IMR-90 (cell line): ENCODE results near the gene KBTBD12. TPM values are rescaled to one million over a fixed set of nuclear protein-coding genes. Genes with fewer than 3 reads are reported as not detected.
A peak's percentile ranks its signal among the peaks of the same experiment; 100 is the strongest.

Source experiments
- ATAC-seq: fragments of 200-7000 bp; cut with Tn5 transposase; 2 replicates; pipeline ENCODE4 v1.9.1; 2020; ENCODE audit warnings: low read depth, mild to moderate bottlenecking, moderate library complexity
- BruUV-seq: library from RNA; stranded (reverse); fragments of 400-500 nt; replicated peaks from 2 replicates; lab custom pipeline; 2021; lab: Mats Ljungman, UMichigan
- CTCF ChIA-PET: fragments of 300-600 bp; formaldehyde crosslinking; extraction: SDS; loops from one replicate; lab custom pipeline; 2021; ENCODE audit warnings: antibody characterized with exemption; lab: Yijun Ruan, JAX
- POLR2A ChIA-PET: fragments of 300-600 bp; sonication (Branson Sonifier 250); formaldehyde crosslinking; loops from one replicate; lab custom pipeline; 2022; ENCODE audit warnings: antibody characterized with exemption; ENCODE audit not compliant: unreplicated experiment; lab: Charles Lee
- DNase-seq: peaks from one replicate; pipeline ENCODE4 v3.0.0; 2013
- H2AFZ ChIP-seq: replicated peaks from 2 replicates; pipeline ENCODE3; 2013; ENCODE audit warnings: low read length, mild to moderate bottlenecking; ENCODE audit not compliant: poor library complexity
- H2AK5ac ChIP-seq: 2 replicates; pipeline ENCODE4 v1.6.1; 2013; ENCODE audit warnings: low read depth, low read length, inconsistent platforms
- H2AK9ac ChIP-seq: replicated peaks from 2 replicates; pipeline ENCODE3; 2013; ENCODE audit warnings: mild to moderate bottlenecking, low read depth, low read length, moderate library complexity; ENCODE audit not compliant: poor library complexity
- H2BK120ac ChIP-seq: 2 replicates; pipeline ENCODE4 v1.6.1; 2013; ENCODE audit warnings: low read depth, low read length, inconsistent platforms
- H2BK15ac ChIP-seq: 3 replicates; pipeline ENCODE4 v1.6.1; 2013; ENCODE audit warnings: low read depth, low read length, inconsistent platforms
- H2BK20ac ChIP-seq: 2 replicates; pipeline ENCODE4 v1.6.1; 2013; ENCODE audit warnings: low read depth, mild to moderate bottlenecking, inconsistent platforms, low read length, moderate library complexity
- H2BK5ac ChIP-seq: 2 replicates; pipeline ENCODE4 v1.6.1; 2013; ENCODE audit warnings: mild to moderate bottlenecking, low read depth, low read length, inconsistent platforms; ENCODE audit not compliant: poor library complexity, severe bottlenecking
- H3K14ac ChIP-seq: replicated peaks from 2 replicates; pipeline ENCODE4 v1.6.1; 2013; ENCODE audit warnings: low read depth, low read length, inconsistent platforms
- H3K18ac ChIP-seq: 2 replicates; pipeline ENCODE4 v1.6.1; 2013; ENCODE audit warnings: low read depth, low read length, control low read depth
- H3K23ac ChIP-seq: 2 replicates; pipeline ENCODE4 v1.6.1; 2013; ENCODE audit warnings: low read depth, low read length, inconsistent platforms
- H3K27ac ChIP-seq: 2 replicates; pipeline ENCODE4 v1.5.1; 2013; ENCODE audit warnings: mild to moderate bottlenecking, control low read depth, low read length; ENCODE audit not compliant: insufficient read depth
- H3K27me3 ChIP-seq: 2 replicates; pipeline ENCODE4 v1.6.1; 2013; ENCODE audit warnings: low read length; ENCODE audit not compliant: control insufficient read depth, insufficient read depth
- H3K36me3 ChIP-seq: 2 replicates; pipeline ENCODE4 v1.6.1; 2013; ENCODE audit warnings: low read length, mixed read lengths; ENCODE audit not compliant: control insufficient read depth, insufficient read depth
- H3K4ac ChIP-seq: 2 replicates; pipeline ENCODE4 v1.6.1; 2013; ENCODE audit warnings: low read depth, low read length, inconsistent platforms
- H3K4me1 ChIP-seq: 2 replicates; pipeline ENCODE4 v1.6.1; 2013; ENCODE audit warnings: low read length, mixed read lengths; ENCODE audit not compliant: control insufficient read depth, insufficient read depth
- H3K4me2 ChIP-seq: 2 replicates; pipeline ENCODE4 v1.6.1; 2013; ENCODE audit warnings: low read depth, mild to moderate bottlenecking, control low read depth, low read length, moderate library complexity
- H3K4me3 ChIP-seq: 2 replicates; pipeline ENCODE4 v1.5.1; 2013; ENCODE audit warnings: low read depth, mild to moderate bottlenecking, control low read depth, low read length, moderate library complexity; ENCODE audit not compliant: insufficient read depth
- H3K56ac ChIP-seq: 2 replicates; pipeline ENCODE4 v1.6.1; 2013; ENCODE audit warnings: low read length, inconsistent platforms; ENCODE audit not compliant: insufficient read depth; ENCODE audit errors: extremely low read depth
- H3K79me1 ChIP-seq, 2 experiments: 2 replicates each; pipeline ENCODE4 v1.6.1; 2013; ENCODE audit warnings: low read length in 2 of 2, inconsistent platforms in 1 of 2, low read depth in 1 of 2
- H3K9ac ChIP-seq: 2 replicates; pipeline ENCODE4 v1.6.1; 2013; ENCODE audit warnings: low read depth, low read length, control low read depth
- H3K9me1 ChIP-seq: 2 replicates; pipeline ENCODE4 v1.6.1; 2013; ENCODE audit warnings: low read length, inconsistent platforms; ENCODE audit not compliant: insufficient read depth
- H3K9me3 ChIP-seq: 2 replicates; pipeline ENCODE4 v1.6.1; 2013; ENCODE audit warnings: low read length; ENCODE audit not compliant: control insufficient read depth, insufficient read depth
- H4K20me1 ChIP-seq: 2 replicates; pipeline ENCODE4 v1.6.1; 2013; ENCODE audit warnings: low read length, inconsistent platforms; ENCODE audit not compliant: insufficient read depth
- H4K5ac ChIP-seq: 2 replicates; pipeline ENCODE4 v1.6.1; 2013; ENCODE audit warnings: mild to moderate bottlenecking, low read depth, low read length, control low read depth
- H4K8ac ChIP-seq, 2 experiments: 2 replicates each; pipeline ENCODE4 v1.6.1; 2013; ENCODE audit warnings: low read depth in 2 of 2, low read length in 2 of 2, control low read depth in 1 of 2, inconsistent platforms in 1 of 2
- H4K91ac ChIP-seq: 2 replicates; pipeline ENCODE4 v1.6.1; 2013; ENCODE audit warnings: low read depth, low read length, inconsistent platforms; ENCODE audit not compliant: insufficient read depth
- CHD1 ChIP-seq: IDR thresholded peaks from 2 replicates; pipeline ENCODE4 v1.6.1; 2012; ENCODE audit warnings: low read depth, low read length, improper control_type of control experiment
- FOS ChIP-seq: fragments of 150-350 bp; IDR thresholded peaks from 2 replicates; pipeline ENCODE4 v1.6.1; 2016; ENCODE audit warnings: low read depth, low read length
- MAFK ChIP-seq: IDR thresholded peaks from 2 replicates; pipeline ENCODE4 v1.6.1; 2012; ENCODE audit warnings: low read depth, low read length, improper control_type of control experiment
- NFE2L2 ChIP-seq: fragments of 150-350 bp; IDR thresholded peaks from 2 replicates; pipeline ENCODE4 v1.6.1; 2016; ENCODE audit warnings: low read depth, mild to moderate bottlenecking, low read length
- WGBS, 2 experiments: methylation state at CpG; one replicate each; pipeline versions ENCODE4 v1.1.5 to v1.1.7; 2013; ENCODE audit warnings: missing lambda C conversion rate in 2 of 2; ENCODE audit not compliant: insufficient read length in 1 of 2; ENCODE audit errors: extremely low coverage in 2 of 2; 5-methylcytosine and 5-hydroxymethylcytosine counted together
- dilution Hi-C: fragments of 300-500 bp; cut with HindIII; formaldehyde crosslinking; loops from one replicate; pipeline ENCODE4 v1.14.3; 2018; ENCODE audit warnings: low sequenced_read_pairs; ENCODE audit not compliant: unreplicated experiment
- in situ Hi-C: fragments of 300-500 bp; cut with MboI; formaldehyde crosslinking; loops from 3 replicates; pipeline ENCODE4 v1.14.3; 2019; ENCODE audit warnings: low sequenced_read_pairs, inconsistent platforms, mixed read lengths
- intact Hi-C: fragments of 100-400 bp; cut with micrococcal nuclease; formaldehyde crosslinking; loops from 2 replicates; pipeline ENCODE4 v1.10.0; 2022
- polyA plus RNA-seq, 3 experiments: library from polyadenylated mRNA; depleted of rRNA; stranded (reverse); fragments of >200 nt; gene quantifications; 2 replicates each; pipeline ENCODE4 v1.2.3, GENCODE V29; 2012; ENCODE audit warnings: low replicate concordance in 1 of 3
- total RNA-seq: library from RNA; depleted of rRNA; stranded (reverse); fragments of >200 nt; gene quantifications from 2 replicates; pipeline ENCODE4 v1.2.3, GENCODE V29; 2012
- TF ChIP-seq, protein P1 (sequence below): fragments of 150-350 bp; IDR thresholded peaks from 2 replicates; pipeline ENCODE4 v1.6.1; 2017; ENCODE audit warnings: mild to moderate bottlenecking, antibody characterized with exemption, low read length, low read depth

KBTBD12 gene
- total and polyA plus RNA-seq, 2 of the 4 experiments (the other 2 are of a cell fraction) = not detected

DNA sequence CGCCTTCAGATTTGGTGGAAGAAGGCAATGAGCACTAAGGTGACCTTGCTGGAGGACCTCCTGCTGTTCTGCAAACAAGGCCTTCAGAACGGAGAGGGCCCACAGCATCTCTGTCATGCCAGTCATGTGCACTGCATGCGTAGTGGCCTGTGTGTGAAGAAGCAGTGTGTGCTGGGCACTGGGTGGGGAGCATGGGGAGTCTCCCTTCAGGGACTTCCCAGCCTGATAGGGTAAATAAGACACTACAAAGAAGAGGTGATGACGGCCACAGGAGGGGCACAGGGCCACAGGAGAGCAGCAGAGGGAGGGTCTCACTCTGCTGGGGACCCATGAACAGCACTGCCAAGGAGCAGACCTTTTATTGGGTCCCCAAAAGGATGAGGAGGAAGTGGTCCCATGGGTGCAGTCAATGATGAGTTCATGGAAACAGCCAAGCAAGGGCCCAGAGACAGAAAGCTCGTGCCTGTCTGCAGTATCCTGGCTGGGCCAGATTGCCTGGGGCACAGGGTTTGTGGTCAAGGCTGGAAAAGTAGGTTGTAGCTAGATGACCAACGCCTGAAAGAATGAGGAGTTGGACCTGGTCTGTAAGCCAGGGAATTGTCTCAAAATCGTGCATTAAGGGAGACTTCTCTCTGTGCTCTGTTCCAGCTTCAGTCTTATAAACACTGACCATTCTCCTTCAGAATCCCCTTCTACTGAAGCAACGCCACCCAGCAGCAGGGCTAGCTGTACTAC is 69.4 kb downstream of the KBTBD12 start:
- in situ Hi-C loops = no loop called here
- ChIA-PET CTCF (interaction anchor here (1.4 kb wide), 1 partner anchor 26 kb away, joined by 3 read pairs; no protein-coding TSS in a partner anchor), POLR2A (no interaction called here)
- Histone ChIP-seq H3K79me1 (no peaks in the 10 kb centered on the region), H2BK5ac (no peak overlapping the region), H3K4me1 (no peaks in the 10 kb centered on the region), H2AFZ (no peak overlapping the region), H3K14ac (no peak overlapping the region; the same call in 1 of the 2 replicates), H3K27ac (no peak overlapping the region), H3K9ac (no peak overlapping the region), H4K5ac (no peak overlapping the region), H3K27me3 (peaks cover 33% of the 10 kb centered on the region), H3K4me3 (no peak overlapping the region), H4K91ac (no peak overlapping the region), H3K9me3 (no peaks in the 10 kb centered on the region), H3K18ac (no peak overlapping the region), H4K20me1 (no peaks in the 10 kb centered on the region), H3K9me1 (no peaks in the 10 kb centered on the region), H3K56ac (no peak overlapping the region), H4K8ac (no peak overlapping the region), H3K23ac (no peak overlapping the region), H3K4ac (no peak overlapping the region), H3K36me3 (no peaks in the 10 kb centered on the region), H2AK9ac (peak overlapping the region; percentile 19), H2AK5ac (no peak overlapping the region), H3K4me2 (no peak overlapping the region), H2BK20ac (no peak overlapping the region), H2BK15ac (no peak overlapping the region), H2BK120ac (no peak overlapping the region)
- ATAC-seq (peak; percentile 40; the same call in 1 of the 2 replicates), DNase-seq (peak; percentile 21)
- BruUV-seq = no TSS peak
- intact Hi-C loops = no loop called here
- TF ChIP-seq, protein P1, sequence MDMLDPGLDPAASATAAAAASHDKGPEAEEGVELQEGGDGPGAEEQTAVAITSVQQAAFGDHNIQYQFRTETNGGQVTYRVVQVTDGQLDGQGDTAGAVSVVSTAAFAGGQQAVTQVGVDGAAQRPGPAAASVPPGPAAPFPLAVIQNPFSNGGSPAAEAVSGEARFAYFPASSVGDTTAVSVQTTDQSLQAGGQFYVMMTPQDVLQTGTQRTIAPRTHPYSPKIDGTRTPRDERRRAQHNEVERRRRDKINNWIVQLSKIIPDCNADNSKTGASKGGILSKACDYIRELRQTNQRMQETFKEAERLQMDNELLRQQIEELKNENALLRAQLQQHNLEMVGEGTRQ = no peak
- TF ChIP-seq CHD1 = no peak
- TF ChIP-seq NFE2L2 = no peak
- no peak for TF ChIP-seq MAFK
- TF ChIP-seq FOS = no peak
- 72% methylated on average over 2 of the region's 8 CpGs; no CpG with 5 or more reads in 1 of the 2 experiments for WGBS, 2 experiments
- dilution Hi-C loops = no loop called here
